Sigmoid colon (tissue), 3 donors: ENCODE data around the gene CPZ.

Source experiments
- CTCF ChIP-seq, 4 experiments: fragments of 450-650 bp in 3 of 4; fragments of 200-600 bp in 1 of 4; IDR thresholded peaks; one replicate each; pipeline ENCODE4 v1.5.1; 2016 to 2019; ENCODE audit warnings: antibody characterized with exemption in 4 of 4, mild to moderate bottlenecking in 3 of 4, moderate library complexity in 2 of 4
- POLR2A ChIP-seq, 2 donors: fragments of 450-650 bp; IDR thresholded peaks; one replicate each; pipeline ENCODE4 v1.6.1; 2016; ENCODE audit warnings: antibody characterized with exemption in 2 of 2, mild to moderate bottlenecking in 2 of 2, moderate library complexity in 2 of 2

GRCh38 chr4:8637456-8637984 lies 45.0 kb downstream of the CPZ start:
- TF ChIP-seq CTCF (IDR thresholded peaks at IDR 0.05) (no peak), POLR2A (IDR thresholded peaks at IDR 0.05) (no peak)
